Natural killer cell (primary cell): ENCODE measurements around the gene RHPN2. TPM values are rescaled to one million over a fixed set of nuclear protein-coding genes. Genes with fewer than 3 reads are reported as not detected.
"Not testable (repeated sequence)": the region's sequence is repeated elsewhere in the genome, so short reads cannot be mapped to it uniquely, and the experiment has no call there.

Source experiments
- ATAC-seq, 3 donors: fragments of 150-1000 bp in 2 of 3; fragments of 200-7000 bp in 1 of 3; cut with Tn5 transposase; 1 replicate in 1 of 3; 2 replicates in 2 of 3; pipeline ENCODE4 v1.10.0; 2021; ENCODE audit warnings: mild to moderate bottlenecking in 2 of 3, moderate library complexity in 2 of 3
- DNase-seq, 2 donors: peaks; one replicate each; pipeline versions ENCODE4 v3.0.0 to v3.0.0-alpha.2; 2013 to 2021; ENCODE audit warnings: mixed read lengths in 1 of 2
- H3K27ac ChIP-seq: one replicate; pipeline ENCODE4 v1.5.1; 2013; ENCODE audit warnings: mild to moderate bottlenecking, low read length
- H3K27me3 ChIP-seq: one replicate; pipeline ENCODE4 v1.6.1; 2013; ENCODE audit warnings: low read length; ENCODE audit not compliant: control insufficient read depth, insufficient read depth
- H3K36me3 ChIP-seq: one replicate; pipeline ENCODE4 v1.6.1; 2013; ENCODE audit warnings: low read length; ENCODE audit not compliant: control insufficient read depth, insufficient read depth
- H3K4me1 ChIP-seq: one replicate; pipeline ENCODE4 v1.6.1; 2013; ENCODE audit warnings: low read length; ENCODE audit not compliant: control insufficient read depth, insufficient read depth
- H3K4me3 ChIP-seq: one replicate; pipeline ENCODE4 v1.5.1; 2013; ENCODE audit warnings: low read length
- H3K9me3 ChIP-seq: one replicate; pipeline ENCODE4 v1.6.1; 2013; ENCODE audit warnings: low read length; ENCODE audit not compliant: control insufficient read depth, insufficient read depth
- H3K27ac Mint-ChIP-seq, 2 donors: one replicate each; pipeline ENCODE4 v1.8.0; 2022; ENCODE audit warnings: mild to moderate bottlenecking in 2 of 2, mixed read lengths in 2 of 2, moderate library complexity in 1 of 2
- H3K27me3 Mint-ChIP-seq, 2 donors: one replicate each; pipeline ENCODE4 v1.8.0; 2022; ENCODE audit warnings: low read depth in 2 of 2, mixed read lengths in 2 of 2
- H3K36me3 Mint-ChIP-seq: one replicate; pipeline ENCODE4 v1.8.0; 2022; ENCODE audit warnings: mixed read lengths
- H3K4me1 Mint-ChIP-seq, 2 donors: one replicate each; pipeline ENCODE4 v1.8.0; 2022; ENCODE audit warnings: mixed read lengths in 2 of 2
- H3K4me3 Mint-ChIP-seq: one replicate; pipeline ENCODE4 v1.8.0; 2022; ENCODE audit warnings: mild to moderate bottlenecking, moderate library complexity, mixed read lengths
- H3K9me3 Mint-ChIP-seq, 2 donors: one replicate each; pipeline ENCODE4 v1.8.0; 2022; ENCODE audit warnings: mixed read lengths in 2 of 2
- WGBS: methylation state at CpG from one replicate; pipeline ENCODE4 v1.1.7; 2013; ENCODE audit warnings: missing lambda C conversion rate; ENCODE audit not compliant: insufficient coverage; 5-methylcytosine and 5-hydroxymethylcytosine counted together
- intact Hi-C: fragments of 100-400 bp; cut with micrococcal nuclease; formaldehyde crosslinking; loops from one replicate; pipeline ENCODE4 v1.14.2; 2022
- total RNA-seq, 4 donors: library from RNA; stranded (reverse); fragments of 120-200 nt in 1 of 4; gene quantifications; one replicate each; pipeline versions ENCODE4 v1.2.3 to v1.2.4, GENCODE V29; 2013 to 2022
- TF ChIP-seq, protein P1 (sequence below): fragments of 200-600 bp; IDR thresholded peaks from one replicate; pipeline ENCODE4 v1.8.0; 2022; ENCODE audit warnings: antibody characterized with exemption

Gene RHPN2
- total RNA-seq, 3 donors from 2014 or later (not counting 1 experiment from before 2014, with no cell fraction given): 0.35 TPM; not detected in 2

DNA sequence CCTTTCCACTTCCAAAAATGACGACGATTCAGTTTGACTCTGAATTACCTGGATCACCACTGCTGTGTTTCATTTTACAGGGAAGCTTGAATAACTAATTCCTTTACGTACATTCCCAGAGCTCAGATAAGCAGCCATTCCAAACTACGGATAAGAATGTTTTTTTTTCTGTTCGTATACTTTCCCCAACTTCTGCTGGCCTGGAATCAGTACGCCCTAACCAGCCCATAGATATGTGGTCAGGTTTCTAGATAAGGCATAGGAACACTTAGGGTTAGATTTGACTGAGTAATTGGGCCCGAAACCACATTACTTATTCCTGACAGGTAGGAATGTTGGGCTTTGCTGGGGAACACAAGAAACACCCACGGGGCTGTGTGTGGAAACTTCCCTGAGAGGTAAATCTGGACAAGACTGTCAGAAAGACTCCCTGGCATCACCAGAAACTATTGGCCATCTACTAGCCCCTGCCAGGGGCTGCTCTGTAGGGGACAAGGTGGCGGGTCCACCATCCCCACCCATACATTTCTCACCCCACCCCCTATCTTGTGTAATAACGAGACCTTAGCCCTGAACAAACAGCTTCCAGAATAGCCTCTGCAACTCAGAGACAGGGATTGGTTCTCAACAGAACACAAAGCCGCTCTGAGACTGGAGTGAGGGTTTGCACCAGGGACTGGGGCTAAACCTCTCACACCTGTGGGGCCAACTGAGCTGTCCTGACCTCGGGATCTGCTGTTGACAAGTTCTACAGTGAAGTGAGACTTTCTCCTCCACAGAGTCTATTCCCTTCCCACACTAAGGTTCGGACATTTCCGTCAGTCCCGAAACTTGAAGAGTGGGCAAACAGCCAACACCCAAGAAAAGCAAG is 15.6 kb downstream of the RHPN2 start:
- peaks cover 2% of the 10 kb centered on the region for H3K27me3 ChIP-seq
- TF ChIP-seq, protein P1, sequence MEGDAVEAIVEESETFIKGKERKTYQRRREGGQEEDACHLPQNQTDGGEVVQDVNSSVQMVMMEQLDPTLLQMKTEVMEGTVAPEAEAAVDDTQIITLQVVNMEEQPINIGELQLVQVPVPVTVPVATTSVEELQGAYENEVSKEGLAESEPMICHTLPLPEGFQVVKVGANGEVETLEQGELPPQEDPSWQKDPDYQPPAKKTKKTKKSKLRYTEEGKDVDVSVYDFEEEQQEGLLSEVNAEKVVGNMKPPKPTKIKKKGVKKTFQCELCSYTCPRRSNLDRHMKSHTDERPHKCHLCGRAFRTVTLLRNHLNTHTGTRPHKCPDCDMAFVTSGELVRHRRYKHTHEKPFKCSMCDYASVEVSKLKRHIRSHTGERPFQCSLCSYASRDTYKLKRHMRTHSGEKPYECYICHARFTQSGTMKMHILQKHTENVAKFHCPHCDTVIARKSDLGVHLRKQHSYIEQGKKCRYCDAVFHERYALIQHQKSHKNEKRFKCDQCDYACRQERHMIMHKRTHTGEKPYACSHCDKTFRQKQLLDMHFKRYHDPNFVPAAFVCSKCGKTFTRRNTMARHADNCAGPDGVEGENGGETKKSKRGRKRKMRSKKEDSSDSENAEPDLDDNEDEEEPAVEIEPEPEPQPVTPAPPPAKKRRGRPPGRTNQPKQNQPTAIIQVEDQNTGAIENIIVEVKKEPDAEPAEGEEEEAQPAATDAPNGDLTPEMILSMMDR: no peak
- no peak overlapping the region for H3K27ac Mint-ChIP-seq
- DNase-seq (no peak), ATAC-seq (no peak)
- no peaks in the 10 kb centered on the region for H3K27me3 Mint-ChIP-seq
- H3K36me3 ChIP-seq: no peaks in the 10 kb centered on the region
- no peaks in the 10 kb centered on the region for H3K9me3 Mint-ChIP-seq
- H3K27ac ChIP-seq: no peak overlapping the region
- no peaks in the 10 kb centered on the region for H3K4me1 Mint-ChIP-seq
- H3K4me3 Mint-ChIP-seq: no peak overlapping the region
- intact Hi-C loops: no loop called here
- no peaks in the 10 kb centered on the region for H3K4me1 ChIP-seq
- 82% methylated on average over 15 of the region's 15 CpGs for WGBS
- H3K9me3 ChIP-seq: no peaks in the 10 kb centered on the region
- no peaks in the 10 kb centered on the region for H3K36me3 Mint-ChIP-seq
- no peak overlapping the region for H3K4me3 ChIP-seq

DNA sequence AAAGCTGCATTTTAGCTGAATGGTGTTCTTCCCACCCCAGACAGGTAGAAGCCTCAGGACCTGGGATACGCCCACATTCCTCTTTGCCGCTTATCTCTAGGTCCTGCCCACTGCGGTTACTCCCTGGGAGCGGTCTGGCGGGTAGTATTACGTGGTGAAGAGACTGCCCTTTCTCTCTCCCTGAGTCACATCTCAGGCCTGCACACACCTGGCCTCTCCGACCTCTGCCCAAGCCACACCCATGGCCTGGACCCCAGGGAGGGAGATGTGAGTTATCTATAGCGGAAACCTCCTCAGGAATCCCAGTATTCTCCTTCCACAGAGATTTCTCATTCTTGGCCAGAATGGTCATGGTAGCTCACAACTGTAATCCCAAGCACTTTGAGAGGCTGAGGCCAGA is 17.3 kb downstream of the RHPN2 start:
- Mint-ChIP-seq H3K36me3 (no peaks in the 10 kb centered on the region), H3K4me1 (no peaks in the 10 kb centered on the region), H3K27me3 (no peaks in the 10 kb centered on the region), H3K4me3 (no peak overlapping the region), H3K9me3 (no peaks in the 10 kb centered on the region), H3K27ac (no peak overlapping the region)
- no peak overlapping the region for H3K4me3 ChIP-seq
- no peaks in the 10 kb centered on the region for H3K9me3 ChIP-seq
- H3K36me3 ChIP-seq: no peaks in the 10 kb centered on the region
- 84% methylated on average over 8 of the region's 8 CpGs for WGBS
- intact Hi-C loops: no loop called here
- H3K27ac ChIP-seq: no peak overlapping the region
- TF ChIP-seq, protein P1: no peak
- ATAC-seq (no peak), DNase-seq (no peak)
- no peaks in the 10 kb centered on the region for H3K4me1 ChIP-seq
- H3K27me3 ChIP-seq: peaks cover 2% of the 10 kb centered on the region

DNA sequence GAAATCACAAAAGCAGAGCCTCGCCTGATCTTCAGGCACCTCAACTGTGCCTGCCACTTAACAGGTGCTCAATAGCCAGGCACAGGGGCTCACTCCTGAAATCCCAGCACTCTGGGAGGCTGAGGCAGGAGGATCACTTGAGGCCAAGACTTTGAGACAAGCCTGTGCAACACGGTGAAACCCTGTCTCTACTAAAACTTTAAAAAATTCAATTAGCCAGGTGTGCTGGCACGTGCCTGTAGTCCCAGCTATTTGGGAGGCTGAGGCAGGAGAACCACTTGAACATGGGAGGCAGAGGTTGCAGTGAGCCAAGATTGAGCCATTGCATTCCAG is 22.9 kb downstream of the RHPN2 start:
- H3K27ac Mint-ChIP-seq, H3K27me3 ChIP-seq, H3K4me3 ChIP-seq, DNase-seq, H3K27ac ChIP-seq, H3K9me3 Mint-ChIP-seq, intact Hi-C loops, H3K36me3 Mint-ChIP-seq, H3K9me3 ChIP-seq, H3K36me3 ChIP-seq, H3K4me1 ChIP-seq, H3K4me3 Mint-ChIP-seq, H3K27me3 Mint-ChIP-seq, ATAC-seq: not testable (repeated sequence)
- 90% methylated on average over 3 of the region's 3 CpGs for WGBS
- peaks cover 10% of the 10 kb centered on the region in 2 donors for H3K4me1 Mint-ChIP-seq

DNA sequence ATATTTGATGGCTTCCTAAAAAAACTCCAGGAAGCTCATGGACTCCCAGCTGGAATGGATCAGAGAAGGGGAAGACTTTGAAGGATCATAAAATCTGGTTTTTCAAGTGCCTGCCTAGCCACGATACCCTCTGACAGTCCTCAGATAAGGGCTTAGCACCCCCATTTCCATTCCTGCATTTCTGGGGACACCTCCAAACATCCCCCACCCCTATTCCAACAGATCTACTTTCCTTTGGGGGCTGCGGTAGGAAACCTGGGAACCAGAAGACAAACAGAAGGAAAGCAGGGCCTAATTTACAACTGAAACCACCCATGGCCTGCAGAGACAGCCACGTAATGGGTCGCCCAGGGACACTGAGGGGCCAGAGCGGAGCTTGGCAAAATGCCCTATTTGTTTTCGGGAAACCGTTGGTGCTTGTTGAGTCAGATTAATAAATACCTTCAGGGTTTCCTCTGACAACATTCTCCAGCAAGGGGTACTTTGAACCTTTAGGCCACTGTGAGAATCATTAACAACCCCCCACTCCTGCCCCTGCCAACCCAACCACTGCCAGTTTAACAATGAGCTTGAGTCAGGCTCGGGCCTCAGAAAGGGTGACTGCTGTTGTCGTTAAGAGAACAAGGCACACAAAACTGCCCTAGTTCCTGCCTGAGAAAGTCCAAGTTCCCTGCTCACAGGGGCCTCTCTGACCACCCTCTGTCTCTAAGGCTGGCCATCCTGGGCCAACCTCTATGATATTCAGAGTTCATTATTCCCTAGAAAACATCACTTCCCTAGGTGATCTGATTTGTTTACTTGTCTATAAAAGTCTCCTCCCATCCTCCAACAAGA is 23.5 kb downstream of the RHPN2 start:
- no peaks in the 10 kb centered on the region for H3K27me3 ChIP-seq
- H3K36me3 ChIP-seq: no peaks in the 10 kb centered on the region
- Mint-ChIP-seq H3K4me1 (peaks cover 10 to 11% of the 10 kb centered on the region in 2 donors), H3K9me3 (no peaks in the 10 kb centered on the region), H3K4me3 (no peak overlapping the region), H3K27ac (no peak overlapping the region), H3K36me3 (no peaks in the 10 kb centered on the region), H3K27me3 (no peaks in the 10 kb centered on the region)
- 69% methylated on average over 9 of the region's 9 CpGs for WGBS
- H3K9me3 ChIP-seq: no peaks in the 10 kb centered on the region
- H3K4me1 ChIP-seq: peaks cover 7% of the 10 kb centered on the region
- intact Hi-C loops: no loop called here
- H3K27ac ChIP-seq: no peak overlapping the region
- DNase-seq (no peak), ATAC-seq (no peak)
- TF ChIP-seq, protein P1: no peak
- no peak overlapping the region for H3K4me3 ChIP-seq
